Neural crest cell (in vitro differentiated cells): Measurements from ENCODE around the gene PCYOX1L. TPM values are rescaled to one million over a fixed set of nuclear protein-coding genes. Genes with fewer than 3 reads are reported as not detected.

Experiments used
- DNase-seq: peaks from one replicate; pipeline ENCODE4 v3.0.0; 2021; ENCODE audit warnings: low read depth, mixed read lengths, low spot score
- H3K27ac Mint-ChIP-seq: one replicate; pipeline ENCODE4 v1.8.0; 2021; ENCODE audit warnings: mild to moderate bottlenecking, mixed read lengths; ENCODE audit not compliant: unreplicated experiment
- H3K27me3 Mint-ChIP-seq: 2 replicates; pipeline ENCODE4 v1.8.0; 2021; ENCODE audit warnings: low read depth, mild to moderate bottlenecking, mixed read lengths
- H3K36me3 Mint-ChIP-seq: 2 replicates; pipeline ENCODE4 v1.8.0; 2021; ENCODE audit warnings: low read depth, mild to moderate bottlenecking, mixed read lengths
- H3K4me1 Mint-ChIP-seq: 2 replicates; pipeline ENCODE4 v1.8.0; 2021; ENCODE audit warnings: mixed read lengths
- H3K4me3 Mint-ChIP-seq: one replicate; pipeline ENCODE4 v1.8.0; 2021; ENCODE audit warnings: mild to moderate bottlenecking, mixed read lengths
- H3K9me3 Mint-ChIP-seq: 2 replicates; pipeline ENCODE4 v1.8.0; 2021; ENCODE audit warnings: mixed read lengths
- total RNA-seq: library from RNA; stranded (reverse); gene quantifications from 2 replicates; pipeline ENCODE4 v1.2.1, GENCODE V29; 2021
- TF ChIP-seq, protein P1 (sequence below): fragments of 200-600 bp; sonication (generic); conservative IDR thresholded peaks from 2 replicates; pipeline ENCODE4 v1.5.0; 2021; ENCODE audit warnings: antibody characterized with exemption, mild to moderate bottlenecking

Gene PCYOX1L
- total RNA-seq, 1 donor from 2014 or later = 22.9 TPM

DNA sequence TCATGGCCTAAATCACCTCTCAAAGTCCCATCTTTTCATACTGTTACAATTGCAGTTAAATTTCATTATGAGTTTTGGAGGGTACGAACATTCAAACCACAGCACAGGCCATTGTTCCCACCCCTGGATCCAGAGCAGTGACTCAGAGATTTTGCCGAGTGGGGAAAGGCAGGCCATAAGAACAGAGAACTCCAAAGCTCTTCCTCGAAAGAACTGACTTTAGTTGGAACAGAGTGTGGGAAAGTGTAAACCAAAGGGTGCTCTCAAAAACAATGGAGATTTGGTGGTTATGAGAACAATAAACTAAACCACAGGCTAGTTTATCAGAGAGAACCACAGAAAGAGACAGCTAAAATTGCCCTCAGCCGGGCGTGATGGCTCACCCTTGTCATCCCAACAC, 32.0 kb upstream of the PCYOX1L start:
- H3K4me3 Mint-ChIP-seq = no peak overlapping the region
- DNase-seq = no peak
- H3K4me1 Mint-ChIP-seq = no peaks in the 10 kb centered on the region
- no peaks in the 10 kb centered on the region for H3K9me3 Mint-ChIP-seq
- TF ChIP-seq, protein P1, sequence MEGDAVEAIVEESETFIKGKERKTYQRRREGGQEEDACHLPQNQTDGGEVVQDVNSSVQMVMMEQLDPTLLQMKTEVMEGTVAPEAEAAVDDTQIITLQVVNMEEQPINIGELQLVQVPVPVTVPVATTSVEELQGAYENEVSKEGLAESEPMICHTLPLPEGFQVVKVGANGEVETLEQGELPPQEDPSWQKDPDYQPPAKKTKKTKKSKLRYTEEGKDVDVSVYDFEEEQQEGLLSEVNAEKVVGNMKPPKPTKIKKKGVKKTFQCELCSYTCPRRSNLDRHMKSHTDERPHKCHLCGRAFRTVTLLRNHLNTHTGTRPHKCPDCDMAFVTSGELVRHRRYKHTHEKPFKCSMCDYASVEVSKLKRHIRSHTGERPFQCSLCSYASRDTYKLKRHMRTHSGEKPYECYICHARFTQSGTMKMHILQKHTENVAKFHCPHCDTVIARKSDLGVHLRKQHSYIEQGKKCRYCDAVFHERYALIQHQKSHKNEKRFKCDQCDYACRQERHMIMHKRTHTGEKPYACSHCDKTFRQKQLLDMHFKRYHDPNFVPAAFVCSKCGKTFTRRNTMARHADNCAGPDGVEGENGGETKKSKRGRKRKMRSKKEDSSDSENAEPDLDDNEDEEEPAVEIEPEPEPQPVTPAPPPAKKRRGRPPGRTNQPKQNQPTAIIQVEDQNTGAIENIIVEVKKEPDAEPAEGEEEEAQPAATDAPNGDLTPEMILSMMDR = no peak
- no peak overlapping the region for H3K27ac Mint-ChIP-seq
- H3K36me3 Mint-ChIP-seq = no peaks in the 10 kb centered on the region
- no peaks in the 10 kb centered on the region for H3K27me3 Mint-ChIP-seq

DNA sequence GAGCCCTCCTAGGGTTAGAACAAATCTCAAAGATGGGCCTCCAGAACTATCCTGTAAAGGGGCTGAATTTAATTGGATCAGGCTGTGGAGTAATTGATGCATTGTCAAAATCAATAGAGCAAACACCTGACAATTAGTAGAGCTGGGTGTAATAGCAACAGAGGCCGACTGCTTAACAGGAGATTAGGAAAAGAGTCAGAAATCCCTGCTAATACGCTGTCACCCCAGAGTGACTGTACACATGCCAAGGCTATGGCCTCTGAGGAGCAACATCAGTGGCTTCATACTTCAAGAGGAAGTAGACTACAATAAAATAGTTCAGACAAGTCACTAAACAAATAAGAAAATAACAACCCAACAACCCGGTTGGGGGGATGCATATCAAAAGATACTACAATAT, 31.2 kb upstream of the PCYOX1L start:
- H3K4me1 Mint-ChIP-seq = no peaks in the 10 kb centered on the region
- no peak for DNase-seq
- H3K4me3 Mint-ChIP-seq = no peak overlapping the region
- no peak overlapping the region for H3K27ac Mint-ChIP-seq
- no peaks in the 10 kb centered on the region for H3K36me3 Mint-ChIP-seq
- no peaks in the 10 kb centered on the region for H3K9me3 Mint-ChIP-seq
- no peaks in the 10 kb centered on the region for H3K27me3 Mint-ChIP-seq
- TF ChIP-seq, protein P1 = no peak

DNA sequence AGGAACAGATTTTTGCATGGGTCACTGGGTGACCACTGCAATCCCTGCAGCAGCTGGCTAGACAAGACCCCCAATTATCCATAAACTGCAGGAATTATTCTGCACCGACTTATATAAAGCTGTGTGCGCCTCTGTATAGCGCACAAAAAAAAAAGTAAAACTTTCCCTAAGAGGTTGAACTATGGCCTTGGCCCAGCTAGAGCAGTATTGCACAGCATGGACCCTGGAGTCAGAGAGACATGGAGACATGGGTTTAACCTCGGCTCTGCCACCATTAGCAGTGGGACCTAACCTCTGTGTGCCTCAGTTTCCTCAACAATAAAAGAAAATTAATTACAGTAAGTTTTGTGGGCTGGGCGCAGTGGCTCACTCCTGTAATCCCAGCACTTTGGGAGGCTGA, 29.7 kb upstream of the PCYOX1L start:
- Mint-ChIP-seq H3K9me3 (no peaks in the 10 kb centered on the region), H3K4me1 (no peaks in the 10 kb centered on the region), H3K27me3 (no peaks in the 10 kb centered on the region), H3K36me3 (no peaks in the 10 kb centered on the region), H3K4me3 (no peak overlapping the region), H3K27ac (no peak overlapping the region)
- DNase-seq = no peak
- TF ChIP-seq, protein P1 = no peak

DNA sequence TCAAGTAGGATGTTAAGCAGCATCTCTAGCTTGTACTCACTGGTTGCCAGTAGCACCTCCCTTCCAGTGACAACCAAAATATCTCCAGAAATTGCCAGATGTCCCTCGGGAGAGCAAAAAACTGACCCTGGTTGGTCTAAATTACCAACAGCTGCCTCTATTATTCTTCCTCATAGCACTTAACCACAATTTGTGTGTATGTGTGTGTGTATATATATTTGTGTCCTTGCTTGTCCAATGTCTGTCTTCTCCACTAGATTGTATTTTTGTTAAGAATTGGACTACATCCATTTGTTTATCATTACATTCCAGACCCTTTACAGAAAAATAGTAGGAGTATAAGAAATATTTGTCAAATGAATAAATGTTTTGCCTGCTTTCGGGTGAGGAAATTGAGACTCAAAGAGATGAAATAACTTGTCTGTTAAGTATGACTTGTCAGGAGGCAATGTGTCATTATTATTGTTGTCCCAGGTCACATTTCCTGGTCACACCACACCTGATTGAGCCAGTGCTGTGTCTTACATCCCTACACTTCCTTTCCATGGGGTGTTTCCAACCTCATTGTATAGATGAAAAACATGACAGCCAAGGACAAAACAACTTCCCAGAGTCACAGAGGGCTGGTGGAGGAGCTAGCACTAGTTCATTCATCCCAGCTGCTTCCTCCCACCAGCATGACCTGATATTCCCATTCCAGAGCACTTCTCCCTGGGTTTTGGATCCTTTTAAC, 24.0 kb upstream of the PCYOX1L start:
- TF ChIP-seq, protein P1 = no peak

DNA sequence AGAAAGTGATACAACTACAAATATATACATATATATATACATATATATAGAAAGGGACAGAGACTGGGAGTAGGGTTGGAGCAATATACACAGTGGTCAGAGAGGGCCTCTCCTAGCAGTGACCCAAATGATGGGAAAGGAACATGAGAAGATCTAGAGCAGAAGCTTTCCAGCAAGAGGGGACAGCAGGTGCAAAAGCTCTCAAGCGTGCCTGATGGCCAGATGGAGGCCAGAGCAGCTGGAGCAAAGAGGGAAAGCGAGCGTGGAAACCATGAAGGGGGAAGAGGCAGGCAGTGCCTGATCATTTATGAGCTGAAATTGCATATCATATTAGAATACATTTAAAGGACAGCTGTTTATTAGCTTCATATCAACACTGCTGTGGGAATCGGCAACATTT, 20.1 kb upstream of the PCYOX1L start:
- no peaks in the 10 kb centered on the region for H3K9me3 Mint-ChIP-seq
- DNase-seq = no peak
- no peaks in the 10 kb centered on the region for H3K27me3 Mint-ChIP-seq
- H3K4me1 Mint-ChIP-seq = no peaks in the 10 kb centered on the region
- no peak overlapping the region for H3K27ac Mint-ChIP-seq
- no peaks in the 10 kb centered on the region for H3K36me3 Mint-ChIP-seq
- peak overlapping the region; percentile 29 for H3K4me3 Mint-ChIP-seq
- TF ChIP-seq, protein P1 = no peak

More for the DNA sequence above, 24.0 kb upstream of the PCYOX1L start:
- DNase-seq = no peak
- no peaks in the 10 kb centered on the region for H3K27me3 Mint-ChIP-seq
- H3K4me3 Mint-ChIP-seq = no peak overlapping the region
- H3K36me3 Mint-ChIP-seq = no peaks in the 10 kb centered on the region
- H3K27ac Mint-ChIP-seq = no peak overlapping the region
- H3K9me3 Mint-ChIP-seq = no peaks in the 10 kb centered on the region
- H3K4me1 Mint-ChIP-seq = no peaks in the 10 kb centered on the region
